ENCODE measurements around the gene KLHL41. TPM values are rescaled to one million over a fixed set of nuclear protein-coding genes. Genes with fewer than 3 reads are reported as not detected.
"Not testable (repeated sequence)": the region's sequence is repeated elsewhere in the genome, so short reads cannot be mapped to it uniquely, and the experiment has no call there.

The KLHL41 gene
- polyA plus RNA-seq, 1 donor = 1.9 TPM

GRCh38 chr2:169509955-169510354 lies 453 bp downstream of the KLHL41 start:
- DNase-seq = no peak

DNA sequence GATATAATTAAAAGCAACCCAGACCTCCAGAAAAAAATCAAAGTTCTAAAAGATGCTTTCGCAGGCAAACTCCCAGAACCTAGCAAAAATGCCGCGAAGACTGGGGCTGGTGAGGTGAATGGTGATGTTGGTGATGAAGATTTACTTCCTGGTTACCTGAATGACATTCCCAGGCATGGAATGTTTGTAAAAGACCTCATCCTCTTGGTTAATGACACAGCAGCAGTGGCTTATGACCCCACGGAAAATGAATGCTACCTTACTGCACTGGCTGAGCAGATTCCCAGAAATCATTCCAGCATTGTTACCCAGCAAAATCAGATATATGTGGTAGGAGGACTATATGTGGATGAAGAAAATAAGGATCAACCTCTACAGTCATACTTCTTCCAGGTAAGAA lies 994 bp downstream of the KLHL41 start:
- DNase-seq = no peak

DNA sequence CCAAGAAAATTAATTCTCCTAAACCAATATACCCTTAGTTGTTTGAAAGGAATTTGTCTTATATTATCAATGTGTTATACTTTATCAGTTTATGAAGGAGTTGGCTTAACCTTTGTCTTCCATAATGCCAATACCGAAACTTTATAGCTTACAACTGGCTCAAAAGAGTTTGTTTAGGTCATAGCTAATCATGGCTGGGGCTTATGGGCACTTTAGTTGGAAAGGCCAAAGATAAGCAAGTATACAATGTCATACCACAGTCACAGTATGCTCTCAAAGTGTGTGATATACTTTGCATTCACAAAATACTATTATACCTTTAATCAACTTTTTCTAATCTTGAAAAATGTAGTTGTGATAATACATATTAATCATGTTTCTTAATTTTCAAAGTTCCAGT lies 2.3 kb downstream of the KLHL41 start:
- DNase-seq = no peak

DNA sequence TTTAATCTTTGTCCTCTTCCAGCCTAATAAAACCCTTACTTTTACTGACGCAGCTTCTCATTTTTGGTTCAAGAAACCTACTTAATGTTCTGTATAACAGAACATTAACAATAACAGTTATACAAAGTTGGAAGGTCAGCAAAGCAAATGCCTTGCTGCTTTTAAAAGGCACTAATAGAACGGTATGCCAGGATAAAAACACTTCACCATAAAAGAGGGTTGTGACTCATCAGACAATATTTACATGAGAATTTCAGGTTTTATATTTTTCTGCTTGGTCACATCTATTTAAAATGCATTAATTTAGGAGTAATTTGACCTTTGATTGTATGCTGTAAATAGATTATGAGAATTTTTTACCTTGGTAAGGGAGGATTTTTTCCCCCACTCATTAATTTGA lies 3.0 kb downstream of the KLHL41 start:
- DNase-seq = no peak

DNA sequence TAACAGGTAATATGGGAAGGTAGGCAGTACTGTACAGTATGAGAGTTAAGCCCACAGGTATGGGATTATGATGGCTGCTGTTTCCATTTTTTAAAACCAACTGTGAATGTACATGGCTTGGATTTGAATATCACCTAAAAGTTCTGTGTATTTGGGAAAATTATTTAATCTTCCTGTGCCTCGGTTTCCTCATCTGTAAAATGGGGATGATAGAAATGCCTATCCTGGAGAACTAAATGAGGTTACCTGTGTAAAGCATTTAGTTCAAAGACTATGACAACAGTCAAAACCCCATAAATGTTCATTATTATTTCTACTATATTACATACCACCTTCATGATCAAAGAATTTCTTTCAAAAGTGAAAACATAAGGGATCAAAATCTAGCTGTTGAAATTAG lies 3.6 kb downstream of the KLHL41 start:
- no peak for DNase-seq

- no peak for DNase-seq
Observed at GRCh38 chr2:169513926-169514325, 4.4 kb downstream of the KLHL41 start.

GRCh38 chr2:169514758-169515157 lies 5.3 kb downstream of the KLHL41 start:
- DNase-seq = not testable (repeated sequence)

DNA sequence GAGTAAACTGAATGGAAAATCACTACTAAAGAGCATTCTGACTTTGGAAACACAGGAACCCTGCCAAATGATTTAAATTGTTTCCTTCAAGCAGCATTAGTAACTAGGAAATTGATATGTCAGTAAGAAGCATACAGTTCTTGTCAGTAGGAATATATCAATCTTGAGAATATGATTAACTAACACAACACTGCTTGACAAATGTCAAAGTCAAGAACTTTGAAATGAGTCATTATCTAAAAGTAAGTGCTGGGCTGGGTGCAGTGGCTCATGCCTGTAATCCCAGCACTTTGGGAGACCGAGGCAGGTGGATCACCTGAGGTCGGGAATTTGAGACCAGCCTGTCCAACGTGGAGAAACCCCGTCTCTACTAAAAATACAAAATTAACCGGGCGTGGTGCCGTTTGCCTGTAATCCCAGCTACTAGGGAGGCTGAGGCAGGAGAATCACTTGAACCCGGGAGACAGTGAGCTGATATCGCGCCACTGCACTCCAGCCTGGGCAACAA lies 7.0 kb downstream of the KLHL41 start:
- DNase-seq = not testable (repeated sequence)

- no peak for DNase-seq
Observed at GRCh38 chr2:169520896-169521295, 11.4 kb downstream of the KLHL41 start.

- DNase-seq = no peak
Observed at GRCh38 chr2:169523681-169524080, 14.2 kb downstream of the KLHL41 start.

- no peak for DNase-seq
Observed at GRCh38 chr2:169525434-169525833, 15.9 kb downstream of the KLHL41 start.

- no peak for DNase-seq
Observed at GRCh38 chr2:169526451-169526850, 16.9 kb downstream of the KLHL41 start.

- peak; percentile 26 for DNase-seq
Observed at GRCh38 chr2:169528271-169528701, 18.8 kb downstream of the KLHL41 start.

GRCh38 chr2:169539460-169539859 lies 30.0 kb downstream of the KLHL41 start:
- DNase-seq = not testable (repeated sequence)

DNA sequence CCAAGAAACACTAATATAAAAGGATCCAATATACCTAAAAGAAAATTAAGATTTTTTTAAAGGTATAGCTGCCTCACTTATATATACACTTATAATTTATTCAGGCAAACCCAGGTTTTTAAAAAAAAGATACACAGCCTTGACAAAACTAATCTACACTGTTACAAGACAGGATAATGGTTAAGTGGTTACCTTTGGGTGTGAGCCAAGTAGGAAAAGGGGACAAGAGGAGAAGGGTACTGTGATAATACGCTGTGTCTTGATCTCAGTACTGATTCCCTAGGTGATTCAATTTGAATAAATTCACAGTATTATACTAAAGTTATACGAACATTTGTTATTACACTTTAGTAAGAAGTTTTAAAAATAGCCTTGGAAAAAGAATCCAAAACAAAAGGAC lies 30.6 kb downstream of the KLHL41 start:
- DNase-seq = no peak

GRCh38 chr2:169542433-169542832 lies 32.9 kb downstream of the KLHL41 start:
- DNase-seq = no peak

GRCh38 chr2:169546756-169547155 lies 37.3 kb downstream of the KLHL41 start:
- DNase-seq = no peak

DNA sequence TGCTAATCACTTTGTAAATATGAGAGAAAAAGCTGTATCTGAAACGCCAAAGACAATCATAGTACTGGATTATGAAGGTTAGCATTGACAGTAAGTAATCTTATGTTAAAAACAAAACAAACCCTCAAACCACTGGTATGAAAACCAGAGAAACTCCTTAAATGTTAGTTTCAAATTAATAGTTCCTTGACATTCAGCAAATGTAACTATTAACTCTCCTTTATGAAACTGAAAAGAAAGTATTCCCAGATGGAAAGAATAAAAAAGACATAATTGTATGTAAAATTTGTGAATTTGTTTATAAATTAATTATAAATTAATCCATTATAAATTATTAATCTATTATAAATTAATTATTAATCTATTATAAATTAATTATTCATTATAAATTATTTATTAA lies 51.9 kb downstream of the KLHL41 start:
- no peak for DNase-seq

DNA sequence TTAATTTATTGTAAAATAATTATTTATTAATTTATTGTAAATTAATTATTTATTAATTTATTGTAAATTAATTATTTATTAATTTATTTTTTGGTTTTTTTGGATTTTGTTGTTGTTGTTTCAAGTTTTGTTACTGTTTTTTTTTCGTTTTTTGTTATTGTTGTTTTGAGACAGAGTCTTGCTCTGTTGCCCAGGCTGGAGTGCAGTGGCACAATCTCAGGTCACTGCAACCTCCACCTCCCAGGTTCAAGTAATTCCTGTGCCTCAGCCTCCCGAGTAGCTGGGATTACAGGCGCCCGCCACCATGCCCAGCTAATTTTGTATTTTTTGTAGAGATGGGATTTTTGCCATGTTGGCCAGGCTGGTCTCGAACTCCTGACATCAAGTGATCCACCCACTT lies 52.6 kb downstream of the KLHL41 start:
- DNase-seq = not testable (repeated sequence)

DNA sequence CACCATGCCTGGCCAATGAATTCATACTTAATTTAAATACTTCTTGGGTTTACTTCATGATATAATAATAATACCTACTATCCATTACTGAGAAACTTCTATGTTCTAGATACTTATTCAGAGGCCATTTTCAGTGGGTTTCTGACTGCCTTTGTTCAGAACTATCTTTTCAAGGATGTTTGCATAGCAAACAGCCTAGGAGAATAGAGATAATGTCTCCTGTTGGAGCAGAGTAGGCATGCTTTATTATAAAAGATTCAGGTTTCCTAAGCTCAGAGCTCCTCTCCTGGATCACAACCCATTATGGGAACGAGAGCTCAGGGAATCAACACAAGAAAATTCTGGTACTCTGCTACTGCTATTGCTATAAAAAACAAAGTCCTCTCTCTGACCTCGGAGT lies 53.0 kb downstream of the KLHL41 start:
- no peak for DNase-seq

DNA sequence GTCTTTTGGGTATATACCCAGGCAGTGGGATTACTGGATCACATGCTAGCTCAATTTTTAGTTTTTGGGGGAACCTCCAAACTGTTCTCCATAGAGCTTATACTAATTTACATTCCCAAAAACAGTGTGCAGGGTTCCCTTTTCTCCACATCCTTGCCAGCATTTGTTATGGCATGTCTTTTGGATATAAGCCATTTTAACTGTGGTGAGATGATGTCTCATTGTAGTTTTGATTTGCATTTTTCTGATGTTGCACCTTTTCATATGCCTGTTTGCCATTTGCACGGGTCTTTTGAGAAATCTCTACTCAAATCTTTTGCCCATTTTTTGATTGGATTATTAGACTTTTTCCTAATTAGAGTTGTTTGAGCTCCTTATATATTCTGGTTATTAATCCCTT lies 56.2 kb downstream of the KLHL41 start:
- no peak for DNase-seq

DNA sequence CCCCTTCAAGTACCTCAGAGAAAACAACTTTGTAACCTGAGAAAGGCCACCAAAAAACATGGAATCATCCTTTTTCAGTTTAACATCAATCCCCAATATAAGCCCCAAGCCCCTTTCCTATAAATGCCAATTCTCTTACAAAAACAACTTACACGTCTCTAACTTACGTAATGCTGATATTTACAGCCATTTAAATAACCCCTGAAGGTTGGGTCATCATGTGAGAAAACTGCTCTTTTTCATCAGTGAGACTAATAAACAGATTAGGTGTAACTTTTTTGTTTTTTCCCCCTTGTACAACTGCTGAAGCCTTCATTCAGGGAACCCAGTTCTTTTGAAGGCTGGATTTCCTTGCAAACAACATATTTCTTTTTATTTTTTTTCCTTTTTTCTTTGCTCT lies 60.4 kb downstream of the KLHL41 start:
- DNase-seq = no peak

GRCh38 chr2:169570752-169571151 lies 61.2 kb downstream of the KLHL41 start:
- DNase-seq = not testable (repeated sequence)

- DNase-seq = no peak
Observed at GRCh38 chr2:169571571-169571970, 62.1 kb downstream of the KLHL41 start.

GRCh38 chr2:169572189-169572588 lies 62.7 kb downstream of the KLHL41 start:
- DNase-seq = no peak

Data from left kidney (tissue), 2 donors.